ENCODE data around the gene STIM2. TPM values are rescaled to one million over a fixed set of nuclear protein-coding genes. Genes with fewer than 3 reads are reported as not detected.
A peak's percentile ranks its signal among the peaks of the same experiment; 100 is the strongest.

Gene STIM2
- total RNA-seq, 2 donors from 2014 or later: 23.2 to 24.5 TPM

- no peak overlapping the region for H3K4me3 ChIP-seq (ENCODE audit: low read length)
- no peak overlapping the region for H3K9ac ChIP-seq (ENCODE audit: extremely low read depth, low read length, poor library complexity, severe bottlenecking)
- no peaks in the 10 kb centered on the region for H3K4me1 ChIP-seq (ENCODE audit: control insufficient read depth, insufficient read depth, low read length)
- no peaks in the 10 kb centered on the region for H3K36me3 ChIP-seq (ENCODE audit: control insufficient read depth, insufficient read depth, low read length)
- H3K27me3 ChIP-seq (ENCODE audit: control insufficient read depth, insufficient read depth, low read length, poor library complexity, severe bottlenecking): no peaks in the 10 kb centered on the region
- WGBS, 2 experiments (ENCODE audit: insufficient coverage in 1 of 2, insufficient read length in 1 of 2): 84% methylated on average over 3 of the region's 3 CpGs; no CpG with 5 or more reads in 1 of the 2 experiments
- TF ChIP-seq CTCF (conservative IDR thresholded peaks at IDR 0.05): no peak
- Mint-ChIP-seq H3K27me3 (ENCODE audit: insufficient read depth) (no peaks in the 10 kb centered on the region), H3K9me3 (no peaks in the 10 kb centered on the region), H3K4me1 (peaks cover 34% of the 10 kb centered on the region), H3K27ac (peak overlapping the region; percentile 3), H3K36me3 (ENCODE audit: low read depth) (no peaks in the 10 kb centered on the region), H3K4me3 (no peak overlapping the region)
- H3K9me3 ChIP-seq (ENCODE audit: control insufficient read depth, low read length): no peaks in the 10 kb centered on the region
- H3K27ac ChIP-seq (ENCODE audit: low read depth, low read length): no peak overlapping the region
- no peak for DNase-seq
Measured at GRCh38 chr4:26871611-26872010, 11.0 kb downstream of the STIM2 start.

- WGBS, 2 experiments (ENCODE audit: insufficient coverage in 1 of 2, insufficient read length in 1 of 2): 77 to 85% methylated on average over 9 to 10 of the region's 10 CpGs
- H3K27ac Mint-ChIP-seq: no peak overlapping the region
- no peaks in the 10 kb centered on the region for H3K36me3 ChIP-seq (ENCODE audit: control insufficient read depth, insufficient read depth, low read length)
- no peak overlapping the region for H3K4me3 Mint-ChIP-seq
- no peak for TF ChIP-seq CTCF (conservative IDR thresholded peaks at IDR 0.05)
- H3K27me3 ChIP-seq (ENCODE audit: control insufficient read depth, insufficient read depth, low read length, poor library complexity, severe bottlenecking): no peaks in the 10 kb centered on the region
- H3K4me1 Mint-ChIP-seq: peaks cover 22% of the 10 kb centered on the region
- DNase-seq: no peak
- H3K9me3 Mint-ChIP-seq: peaks cover 10% of the 10 kb centered on the region
- no peak overlapping the region for H3K9ac ChIP-seq (ENCODE audit: extremely low read depth, low read length, poor library complexity, severe bottlenecking)
- no peak overlapping the region for H3K4me3 ChIP-seq (ENCODE audit: low read length)
- H3K27me3 Mint-ChIP-seq (ENCODE audit: insufficient read depth): no peaks in the 10 kb centered on the region
- H3K36me3 Mint-ChIP-seq (ENCODE audit: low read depth): peaks cover 1% of the 10 kb centered on the region
- H3K4me1 ChIP-seq (ENCODE audit: control insufficient read depth, insufficient read depth, low read length): no peaks in the 10 kb centered on the region
- H3K27ac ChIP-seq (ENCODE audit: low read depth, low read length): no peak overlapping the region
- peaks cover 9% of the 10 kb centered on the region for H3K9me3 ChIP-seq (ENCODE audit: control insufficient read depth, low read length)
Measured at GRCh38 chr4:26873391-26874026, 12.9 kb downstream of the STIM2 start.

GRCh38 chr4:26874110-26874509 is 13.5 kb downstream of the STIM2 start:
- WGBS, 2 experiments (ENCODE audit: insufficient coverage in 1 of 2, insufficient read length in 1 of 2): 90 to 100% methylated on average over 1 to 7 of the region's 7 CpGs
- no peaks in the 10 kb centered on the region for H3K4me1 ChIP-seq (ENCODE audit: control insufficient read depth, insufficient read depth, low read length)
- no peaks in the 10 kb centered on the region for H3K27me3 Mint-ChIP-seq (ENCODE audit: insufficient read depth)
- peak; percentile 29 for TF ChIP-seq CTCF (conservative IDR thresholded peaks at IDR 0.05)
- H3K27ac ChIP-seq (ENCODE audit: low read depth, low read length): no peak overlapping the region
- no peak overlapping the region for H3K4me3 Mint-ChIP-seq
- H3K27ac Mint-ChIP-seq: no peak overlapping the region
- no peak overlapping the region for H3K4me3 ChIP-seq (ENCODE audit: low read length)
- peaks cover 9% of the 10 kb centered on the region for H3K9me3 ChIP-seq (ENCODE audit: control insufficient read depth, low read length)
- peak; percentile 53 for DNase-seq
- no peaks in the 10 kb centered on the region for H3K36me3 ChIP-seq (ENCODE audit: control insufficient read depth, insufficient read depth, low read length)
- peaks cover 10% of the 10 kb centered on the region for H3K9me3 Mint-ChIP-seq
- no peak overlapping the region for H3K9ac ChIP-seq (ENCODE audit: extremely low read depth, low read length, poor library complexity, severe bottlenecking)
- peaks cover 17% of the 10 kb centered on the region for H3K4me1 Mint-ChIP-seq
- no peaks in the 10 kb centered on the region for H3K27me3 ChIP-seq (ENCODE audit: control insufficient read depth, insufficient read depth, low read length, poor library complexity, severe bottlenecking)
- H3K36me3 Mint-ChIP-seq (ENCODE audit: low read depth): peaks cover 6% of the 10 kb centered on the region
